GM11168 (cell line): ENCODE data around the gene ZNF284.

Experiments used
- in situ Hi-C: fragments of 300-500 bp; cut with MboI; formaldehyde crosslinking; loops from one replicate; pipeline ENCODE4 v1.12.0; 2022; ENCODE audit warnings: low sequenced_read_pairs; ENCODE audit not compliant: unreplicated experiment

The ZNF284 gene

GRCh38 chr19:44071824-44072542, at the start of gene ZNF284:
TSS of gene ZNF284 (plus strand) at chr19:44072159. CDS start at chr19:44076390, 4,231 bp downstream.
- in situ Hi-C loops = no loop called here

GRCh38 chr19:44024900-44025216, 47.1 kb upstream of the ZNF284 start:
- in situ Hi-C loops = no loop called here

- in situ Hi-C loops = no loop called here
These were observed 46.6 kb upstream of the ZNF284 start, which contains the start of gene ZNF222 for GRCh38 chr19:44025217-44025936. TSS of gene ZNF222 (plus strand) at chr19:44025379. CDS start at chr19:44025437, 58 bp downstream.

- in situ Hi-C loops = no loop called here
These were observed 45.3 kb upstream of the ZNF284 start for GRCh38 chr19:44026622-44027021.

- in situ Hi-C loops = no loop called here
These were observed 39.9 kb upstream of the ZNF284 start for GRCh38 chr19:44032001-44032610.

GRCh38 chr19:44042147-44042546, 29.8 kb upstream of the ZNF284 start:
- in situ Hi-C loops = no loop called here

- in situ Hi-C loops = no loop called here
These were observed 21.0 kb upstream of the ZNF284 start for GRCh38 chr19:44050740-44051649.

- in situ Hi-C loops = no loop called here
These were observed 20.1 kb upstream of the ZNF284 start, which contains the start of gene ZNF223 for GRCh38 chr19:44051650-44052402. TSS of gene ZNF223 (plus strand) at chr19:44052036. CDS start at chr19:44055177, 3,141 bp downstream.

GRCh38 chr19:44055870-44056269, 16.1 kb upstream of the ZNF284 start:
- in situ Hi-C loops = no loop called here

GRCh38 chr19:44059229-44059628, 12.7 kb upstream of the ZNF284 start:
- in situ Hi-C loops = no loop called here

GRCh38 chr19:44061038-44061437, 10.9 kb upstream of the ZNF284 start:
- in situ Hi-C loops = no loop called here

GRCh38 chr19:44066305-44066704, 5.7 kb upstream of the ZNF284 start:
- in situ Hi-C loops = no loop called here

GRCh38 chr19:44069415-44069814, 2.5 kb upstream of the ZNF284 start:
- in situ Hi-C loops = no loop called here

GRCh38 chr19:44072543-44073401, 813 bp downstream of the ZNF284 start:
- in situ Hi-C loops = no loop called here

- in situ Hi-C loops = no loop called here
These were observed 4.4 kb downstream of the ZNF284 start for GRCh38 chr19:44076325-44076724.

GRCh38 chr19:44092108-44092507, 20.1 kb downstream of the ZNF284 start:
- in situ Hi-C loops = no loop called here

- in situ Hi-C loops = no loop called here
These were observed 22.2 kb downstream of the ZNF284 start, which contains the start of gene ZNF224 for GRCh38 chr19:44093931-44094765. TSS of gene ZNF224 (plus strand) at chr19:44094361. CDS start at chr19:44097874, 3,513 bp downstream.

GRCh38 chr19:44107751-44108150, 35.8 kb downstream of the ZNF284 start:
- in situ Hi-C loops = no loop called here
